Limb (tissue), 2 donors: ENCODE measurements around the gene DBF4B.
A peak's percentile ranks its signal among the peaks of the same experiment; 100 is the strongest.

Experiments
- DNase-seq, 2 donors: peaks; one replicate each; pipeline ENCODE4 v3.0.0-alpha.2; 2016; ENCODE audit errors: extremely low spot score in 2 of 2

The DBF4B gene

DNA sequence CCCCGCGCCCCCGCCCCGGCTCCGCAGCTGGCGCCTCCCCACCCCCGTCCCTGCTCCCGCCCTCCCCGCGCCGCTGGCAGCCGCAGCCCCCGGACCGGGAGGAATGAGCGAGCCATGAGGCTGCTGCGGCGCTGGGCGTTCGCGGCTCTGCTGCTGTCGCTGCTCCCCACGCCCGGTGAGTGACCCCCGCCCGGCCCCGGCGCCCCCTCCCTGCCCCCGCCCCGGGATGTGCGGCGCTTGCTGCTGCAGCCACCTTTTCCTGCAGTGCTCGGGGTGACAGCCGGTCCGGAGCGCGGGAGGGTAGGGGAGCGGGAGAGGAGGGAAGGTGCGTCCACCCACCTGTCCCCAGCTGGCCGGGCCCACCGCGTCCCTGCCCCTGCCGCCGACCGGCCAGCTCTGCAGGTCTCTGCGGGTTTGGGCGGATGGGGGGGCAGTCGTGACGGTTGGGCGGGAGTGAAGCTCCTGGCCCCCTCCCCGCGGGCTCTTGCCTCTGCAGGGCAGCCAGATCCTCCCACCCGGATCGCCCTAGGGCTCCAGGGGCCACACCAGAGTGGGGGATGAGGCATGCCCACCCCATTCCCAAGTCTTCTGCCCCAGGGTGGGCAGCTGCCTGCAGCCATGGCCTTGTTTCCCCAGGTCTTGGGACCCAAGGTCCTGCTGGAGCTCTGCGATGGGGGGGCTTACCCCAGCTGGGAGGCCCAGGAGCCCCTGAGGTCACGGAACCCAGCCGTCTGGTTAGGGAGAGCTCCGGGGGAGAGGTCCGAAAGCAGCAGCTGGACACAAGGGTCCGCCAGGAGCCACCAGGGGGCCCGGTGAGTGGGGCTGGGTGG lies 50.8 kb downstream of the DBF4B start:
- DNase-seq: peak in 1 of 2 donors; percentile 59

DNA sequence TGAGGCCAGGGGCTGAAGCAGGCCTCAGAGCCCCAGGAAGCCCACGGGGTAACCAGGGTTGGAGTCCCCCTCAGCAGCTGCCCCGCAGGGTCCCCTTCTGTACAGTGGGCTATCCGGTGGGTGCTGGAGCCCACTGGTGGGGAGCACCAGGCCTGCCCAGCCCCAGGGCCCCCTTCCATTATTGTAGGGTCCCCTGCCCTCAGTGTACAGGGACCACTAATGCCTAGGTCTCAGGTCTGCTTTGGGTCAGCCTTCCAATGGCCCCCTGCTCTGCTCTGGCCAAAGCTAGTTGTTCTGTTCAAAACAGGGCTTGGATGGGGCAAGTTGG lies 51.4 kb downstream of the DBF4B start:
- no peak for DNase-seq

DNA sequence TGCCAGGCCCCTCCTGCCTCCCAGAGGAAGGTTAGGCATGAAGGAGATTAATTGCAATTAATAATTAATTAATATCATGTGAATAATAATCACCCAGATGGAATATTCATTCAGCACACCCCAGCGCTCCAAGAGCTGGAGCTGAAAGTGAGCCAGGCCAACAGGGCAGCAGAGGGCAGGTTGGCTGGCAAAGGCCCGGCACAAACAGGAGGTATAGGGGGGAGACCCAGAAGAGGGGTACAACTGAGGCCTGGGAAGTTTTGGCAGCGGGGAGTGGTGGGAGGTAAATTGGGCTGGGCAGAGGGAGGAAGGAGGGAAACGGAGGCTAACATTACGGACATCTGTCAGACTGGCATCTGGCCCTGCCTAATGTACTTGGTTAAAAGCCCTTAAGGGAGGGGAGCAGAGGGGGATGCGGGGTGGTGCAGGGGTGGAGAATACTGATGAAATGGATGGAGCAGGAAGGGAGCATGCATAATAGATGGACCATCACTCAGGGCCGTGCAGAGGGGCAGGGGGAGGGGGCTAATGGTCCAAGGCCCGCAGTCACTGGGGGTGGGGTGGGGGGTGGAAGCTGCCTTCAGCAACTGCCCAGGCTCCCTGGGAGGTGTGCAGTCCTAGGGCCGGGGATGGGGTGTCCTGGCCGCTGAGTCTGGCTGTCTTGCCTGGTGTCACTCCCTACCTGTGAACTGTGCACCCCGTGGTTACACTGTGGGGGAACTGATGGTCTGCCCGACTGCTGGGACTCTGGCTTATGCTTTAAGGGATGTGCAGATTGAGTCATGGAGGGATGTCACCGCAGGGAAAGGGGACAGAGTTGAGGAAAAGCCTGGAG lies 52.2 kb downstream of the DBF4B start:
- peak in 1 of 2 donors; percentile 40 for DNase-seq

DNA sequence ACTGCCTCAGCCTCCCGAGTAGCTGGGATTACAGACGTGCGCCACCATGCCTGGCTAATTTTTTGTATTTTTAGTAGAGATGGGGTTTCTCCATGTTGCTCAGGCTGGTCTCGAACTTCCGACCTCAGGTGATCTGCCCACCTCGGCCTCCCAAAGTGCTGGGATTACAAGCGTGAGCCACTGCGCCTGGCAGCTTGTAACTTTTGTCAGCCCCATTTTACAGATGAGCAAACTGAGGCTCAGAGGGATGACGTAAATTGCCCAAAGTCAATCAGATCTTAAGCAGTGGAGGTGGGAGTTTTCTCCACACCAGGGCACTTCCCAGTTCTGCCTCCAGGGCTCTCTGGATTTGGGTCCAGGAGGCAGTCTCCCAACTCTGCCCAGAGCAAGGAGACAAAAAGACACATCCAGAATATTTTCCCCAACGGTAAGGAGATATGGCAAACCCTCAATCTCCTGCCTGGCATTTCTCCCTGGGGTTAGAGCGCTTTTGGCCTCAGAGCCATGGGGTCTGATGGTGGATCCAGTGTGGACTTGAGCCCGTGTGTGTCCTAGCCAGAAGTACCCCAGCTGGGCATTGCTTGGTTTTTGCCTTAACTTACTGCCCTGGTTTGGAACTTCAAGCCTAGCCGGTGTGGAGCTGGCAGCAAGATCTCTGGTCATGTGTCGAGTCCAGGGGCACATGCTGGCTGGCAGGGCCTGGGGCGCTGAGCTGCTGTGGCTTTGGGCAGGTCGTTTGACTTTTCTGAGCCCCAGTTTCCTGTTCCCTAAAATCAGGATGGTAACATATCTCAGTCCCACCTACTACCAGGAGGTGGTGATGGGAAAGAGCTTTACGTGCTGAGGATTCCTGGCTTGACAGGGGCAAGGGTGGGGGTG lies 53.7 kb downstream of the DBF4B start:
- DNase-seq: no peak

DNA sequence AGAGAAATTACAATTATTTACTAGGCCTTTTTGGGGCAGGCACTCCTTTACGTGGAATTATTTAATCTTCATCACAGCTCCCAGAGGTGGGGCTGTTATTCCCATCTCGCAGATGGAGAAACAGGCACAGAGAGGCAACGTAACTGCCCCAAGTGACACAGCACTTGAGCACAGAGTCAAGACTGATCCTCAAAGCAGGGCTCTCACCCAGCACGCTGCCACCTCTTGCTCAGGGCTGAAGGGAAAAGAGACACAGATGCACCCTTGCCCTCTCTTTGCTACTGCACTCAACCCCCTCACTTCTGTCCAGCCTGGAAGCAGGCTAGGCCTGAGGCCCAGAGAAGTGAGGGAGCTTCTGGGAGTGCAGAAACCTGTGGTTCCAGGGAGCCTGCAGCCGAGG lies 54.7 kb downstream of the DBF4B start:
- no peak for DNase-seq

DNA sequence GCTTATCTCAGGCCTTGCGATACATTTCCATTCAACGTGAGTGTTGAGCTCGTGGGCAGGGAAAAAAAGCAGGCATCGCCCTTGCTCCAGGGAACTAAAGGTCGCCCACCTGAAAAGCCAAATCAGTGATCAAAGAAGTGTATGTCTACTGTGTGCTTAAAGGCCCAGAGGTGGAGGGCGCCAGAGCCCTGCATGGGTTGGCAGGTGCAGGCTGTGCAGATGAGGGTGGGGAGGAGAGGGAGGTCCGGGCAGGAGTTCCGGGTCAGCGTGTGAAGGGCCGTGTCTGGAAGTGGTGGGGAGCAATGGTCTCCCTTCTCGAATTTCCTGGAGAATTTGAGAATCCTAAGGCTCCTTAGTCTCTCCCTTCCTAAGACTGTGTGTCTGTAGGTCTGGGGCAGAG lies 57.5 kb downstream of the DBF4B start:
- no peak for DNase-seq

DNA sequence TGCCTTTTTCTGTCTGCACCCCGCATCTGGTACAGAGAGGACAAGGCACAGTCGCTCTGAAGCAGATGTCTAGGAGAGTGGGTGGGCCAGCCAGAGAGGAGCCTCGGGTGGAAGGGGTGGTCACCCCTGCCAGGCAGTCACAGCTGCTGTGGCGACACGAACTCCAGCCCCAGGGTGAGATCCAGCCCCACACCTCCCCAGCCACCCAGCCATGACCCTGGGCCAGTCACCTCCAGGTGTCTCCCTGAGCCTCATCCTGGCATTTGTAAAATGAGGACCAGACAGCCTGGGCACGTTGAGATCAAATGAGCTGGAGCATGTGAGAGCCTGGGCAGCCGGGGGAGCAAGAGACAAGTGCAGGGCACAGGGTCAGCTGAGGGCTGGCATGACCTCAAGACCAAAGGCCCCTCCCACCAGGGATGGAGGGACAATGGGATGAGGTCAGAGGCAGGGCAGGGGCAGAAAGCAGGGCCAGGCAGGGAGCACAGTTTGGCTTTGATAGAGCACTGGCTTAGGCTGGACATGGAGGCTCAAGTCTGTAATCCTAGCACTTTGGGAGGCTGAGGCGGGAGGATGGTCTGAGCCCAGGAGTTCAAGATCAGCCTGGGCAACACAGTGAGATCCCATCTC lies 58.1 kb downstream of the DBF4B start:
- no peak for DNase-seq

DNA sequence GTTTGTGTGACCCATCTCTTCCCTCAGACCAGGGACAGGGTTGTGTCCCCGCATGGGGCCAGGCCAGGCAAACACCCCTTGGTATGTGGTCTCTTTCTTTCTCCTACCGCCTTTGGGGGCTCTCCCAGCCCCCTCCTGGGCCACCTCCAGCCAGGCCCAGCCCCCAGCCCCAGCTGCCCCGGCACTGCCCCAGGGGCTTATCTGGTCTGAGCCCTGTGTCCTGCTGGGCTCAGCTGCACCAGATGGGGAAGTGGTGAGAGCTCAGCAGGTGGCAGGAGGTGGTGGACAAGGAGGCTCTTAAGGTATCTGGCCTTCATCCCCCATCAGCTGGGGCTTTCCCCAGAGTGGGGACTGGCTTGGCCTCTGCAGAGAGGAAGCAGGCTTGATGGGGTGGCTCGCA lies 59.0 kb downstream of the DBF4B start:
- DNase-seq: no peak

DNA sequence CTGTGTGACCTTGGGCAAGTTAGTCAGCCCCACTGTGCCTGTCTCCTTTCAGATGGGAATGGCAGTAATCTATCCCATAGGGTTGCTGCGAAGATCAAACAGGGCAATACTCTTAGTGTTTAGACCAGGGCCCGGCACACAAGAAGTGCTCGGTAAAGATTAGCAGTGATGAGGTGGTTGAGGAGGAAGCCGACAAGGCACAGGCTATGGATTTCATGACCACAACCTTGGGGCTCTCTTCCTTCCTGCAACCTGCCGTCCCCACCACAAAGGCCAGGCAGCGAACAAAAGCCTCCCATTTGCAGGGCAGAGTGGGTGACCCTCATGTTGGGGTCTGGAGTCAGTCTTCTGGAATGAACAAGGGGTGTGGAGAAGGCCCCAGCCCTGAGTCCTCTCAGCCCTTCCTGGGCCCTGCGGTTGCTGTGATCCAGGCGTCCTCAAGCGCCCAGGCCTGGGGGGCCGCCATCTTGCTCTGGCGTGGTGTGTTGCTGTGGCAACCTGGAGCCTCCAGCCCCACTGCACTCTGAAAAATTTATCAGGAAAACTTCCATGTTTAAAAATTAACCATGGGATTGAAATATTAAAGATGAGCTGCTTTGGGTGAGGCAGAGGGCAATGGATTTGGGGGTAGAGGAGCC lies 60.2 kb downstream of the DBF4B start:
- no peak for DNase-seq

DNA sequence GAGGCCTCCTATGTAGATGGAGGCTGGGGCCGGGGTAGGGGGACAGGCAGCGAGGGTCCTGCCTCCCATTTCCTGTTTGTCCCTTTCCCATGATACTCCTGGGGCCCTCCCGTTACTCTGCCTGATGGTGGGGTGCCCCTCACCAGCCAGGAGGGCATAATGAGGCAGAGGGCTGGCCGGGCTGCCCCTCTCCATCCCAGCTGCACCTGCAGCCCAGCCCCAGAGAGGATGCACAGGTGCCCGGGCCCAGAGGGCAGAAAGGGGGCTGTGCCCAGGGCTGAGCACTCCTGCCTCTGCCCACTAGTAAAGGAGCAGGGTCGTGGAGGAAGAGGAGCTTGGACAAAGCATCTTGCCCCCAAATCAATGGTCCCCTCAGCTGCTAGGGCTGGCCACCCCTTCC lies 60.8 kb downstream of the DBF4B start:
- no peak for DNase-seq

DNA sequence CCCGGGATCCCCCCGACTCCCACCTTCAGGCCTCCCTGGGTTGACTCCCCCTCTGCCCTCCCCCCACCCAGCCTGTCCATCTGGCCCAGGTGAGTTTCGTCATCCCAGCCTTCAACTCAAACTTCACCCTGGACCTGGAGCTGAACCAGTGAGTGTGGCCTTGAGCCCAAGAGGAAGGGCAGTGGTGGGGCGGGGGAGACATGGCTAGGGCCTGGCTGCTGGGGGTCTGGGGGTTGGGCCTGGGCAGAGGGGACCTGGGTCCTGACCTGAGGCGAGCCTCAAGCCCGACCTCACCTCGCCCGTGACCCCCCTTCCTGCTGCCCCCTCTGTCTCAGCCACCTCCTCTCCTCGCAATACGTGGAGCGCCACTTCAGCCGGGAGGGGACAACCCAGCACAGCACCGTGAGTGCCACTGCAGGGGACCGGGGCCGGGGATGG lies 61.2 kb downstream of the DBF4B start:
- DNase-seq: no peak

DNA sequence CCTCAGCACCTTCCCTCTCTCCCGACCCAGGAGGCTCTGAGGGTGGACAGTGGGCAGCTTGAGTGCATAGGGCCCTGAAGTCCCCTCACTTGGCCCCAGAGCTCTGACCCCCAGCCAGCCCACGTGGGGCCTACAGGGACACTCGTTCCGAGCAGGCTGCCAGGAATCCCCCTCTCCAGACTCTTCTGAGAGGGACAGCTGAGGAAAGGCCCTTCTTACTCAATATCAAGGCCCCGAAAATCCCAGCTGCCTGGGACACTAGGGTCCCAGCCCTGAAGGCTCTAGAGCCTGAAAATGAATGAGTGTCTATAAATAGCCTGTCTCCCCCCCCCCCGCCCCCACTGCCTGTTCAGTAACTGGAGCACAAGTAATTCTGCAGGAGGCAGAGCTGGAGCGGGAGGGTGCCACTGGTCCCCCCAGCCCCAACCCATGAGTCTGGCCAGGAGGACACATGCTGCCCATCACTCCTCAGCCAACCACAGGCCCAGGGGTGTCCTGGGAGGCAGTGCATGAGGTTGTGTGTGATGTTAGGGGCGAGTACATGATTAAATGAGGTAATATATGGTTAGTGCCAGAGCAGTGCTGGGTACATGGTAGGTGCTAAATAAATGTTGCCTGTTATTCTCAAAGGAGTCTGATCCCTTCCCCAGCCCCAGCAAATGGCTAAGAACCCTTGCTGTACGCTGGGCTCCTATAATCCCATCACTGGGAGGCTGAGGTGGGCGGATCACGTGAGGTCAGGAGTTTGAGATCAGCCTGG lies 61.9 kb downstream of the DBF4B start:
- DNase-seq: peak in 1 of 2 donors; percentile 36

DNA sequence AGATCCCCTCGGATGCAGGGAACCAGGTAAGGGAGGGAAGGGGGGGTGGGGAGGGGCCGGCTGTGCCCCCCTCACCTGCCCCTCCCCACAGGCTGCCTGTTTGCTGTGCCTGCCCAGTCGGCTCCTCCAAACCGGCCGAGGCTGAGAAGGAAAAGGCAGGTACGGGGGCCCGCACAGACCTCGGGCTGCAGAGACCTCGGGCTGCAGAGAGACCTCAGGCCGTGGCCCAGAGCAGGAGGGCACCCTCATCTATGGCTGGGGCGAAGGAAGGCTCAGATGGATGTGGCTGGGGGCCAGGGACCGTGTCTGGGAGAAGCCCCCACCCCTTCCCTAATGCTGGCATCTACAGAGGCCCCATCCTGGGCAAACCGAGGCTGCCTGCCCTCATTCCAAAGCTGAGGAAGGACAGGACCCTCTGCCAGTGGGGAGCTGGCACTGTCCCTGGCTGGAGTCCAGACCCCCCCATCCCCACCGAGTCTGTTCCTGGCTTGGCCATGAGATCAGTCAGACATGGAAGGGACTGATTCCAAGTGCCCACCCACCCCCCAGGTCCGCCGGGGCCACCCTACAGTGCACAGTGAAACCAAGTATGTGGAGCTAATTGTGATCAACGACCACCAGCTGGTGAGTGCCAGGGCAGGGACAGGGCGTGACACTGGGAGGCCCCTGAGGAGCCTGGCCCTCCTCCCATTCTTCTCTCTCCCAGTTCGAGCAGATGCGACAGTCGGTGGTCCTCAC lies 64.0 kb downstream of the DBF4B start:
- peak in 1 of 2 donors; percentile 40 for DNase-seq

DNA sequence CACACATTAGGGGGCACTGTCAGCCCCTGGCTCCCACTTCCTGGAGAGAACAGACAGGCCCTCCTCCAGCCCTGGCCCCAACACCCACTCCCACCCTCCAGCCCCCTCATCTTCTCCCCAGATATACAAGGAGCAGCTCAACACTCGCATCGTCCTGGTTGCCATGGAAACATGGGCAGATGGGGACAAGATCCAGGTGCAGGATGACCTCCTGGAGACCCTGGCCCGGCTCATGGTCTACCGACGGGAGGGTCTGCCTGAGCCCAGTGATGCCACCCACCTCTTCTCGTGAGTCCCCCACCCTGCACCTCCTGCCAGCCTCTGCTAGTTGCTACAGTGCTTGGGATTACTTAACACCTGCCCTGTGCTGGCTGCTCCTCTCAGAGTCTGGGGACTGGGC lies 64.7 kb downstream of the DBF4B start:
- no peak for DNase-seq

DNA sequence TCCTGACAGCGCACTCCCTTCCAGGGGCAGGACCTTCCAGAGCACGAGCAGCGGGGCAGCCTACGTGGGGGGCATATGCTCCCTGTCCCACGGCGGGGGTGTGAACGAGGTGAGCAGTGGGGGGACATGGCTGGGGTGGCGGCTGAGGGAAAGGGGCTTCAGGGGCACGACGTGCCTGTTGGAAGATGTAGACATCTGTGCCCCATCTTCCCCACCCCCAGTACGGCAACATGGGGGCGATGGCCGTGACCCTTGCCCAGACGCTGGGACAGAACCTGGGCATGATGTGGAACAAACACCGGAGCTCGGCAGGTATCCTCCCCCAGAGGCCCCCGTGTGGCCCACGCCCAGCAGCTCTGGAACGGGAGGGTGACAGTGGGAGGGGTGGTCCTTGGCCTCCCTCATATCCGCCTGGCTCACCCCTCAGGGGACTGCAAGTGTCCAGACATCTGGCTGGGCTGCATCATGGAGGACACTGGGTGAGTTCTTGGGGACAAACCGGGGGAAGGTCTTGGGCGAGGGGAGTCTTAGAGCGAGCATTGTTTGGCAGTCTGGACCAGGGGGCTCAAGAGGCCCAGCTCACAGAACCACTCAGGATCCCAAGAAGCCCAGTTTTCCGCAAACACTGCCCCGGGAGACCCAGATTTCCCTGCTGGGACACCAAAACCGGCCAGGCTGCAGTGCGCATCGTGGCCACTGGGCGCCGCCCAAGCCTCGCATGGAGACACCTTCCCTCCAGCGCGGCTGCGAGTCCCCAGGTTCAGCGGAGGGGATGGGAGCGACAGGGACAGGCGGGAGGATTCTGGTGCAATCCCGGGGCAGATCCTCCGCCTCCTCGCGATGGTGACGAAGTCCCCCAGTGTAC lies 66.0 kb downstream of the DBF4B start:
- peak; percentile 81 to 93 for DNase-seq

DNA sequence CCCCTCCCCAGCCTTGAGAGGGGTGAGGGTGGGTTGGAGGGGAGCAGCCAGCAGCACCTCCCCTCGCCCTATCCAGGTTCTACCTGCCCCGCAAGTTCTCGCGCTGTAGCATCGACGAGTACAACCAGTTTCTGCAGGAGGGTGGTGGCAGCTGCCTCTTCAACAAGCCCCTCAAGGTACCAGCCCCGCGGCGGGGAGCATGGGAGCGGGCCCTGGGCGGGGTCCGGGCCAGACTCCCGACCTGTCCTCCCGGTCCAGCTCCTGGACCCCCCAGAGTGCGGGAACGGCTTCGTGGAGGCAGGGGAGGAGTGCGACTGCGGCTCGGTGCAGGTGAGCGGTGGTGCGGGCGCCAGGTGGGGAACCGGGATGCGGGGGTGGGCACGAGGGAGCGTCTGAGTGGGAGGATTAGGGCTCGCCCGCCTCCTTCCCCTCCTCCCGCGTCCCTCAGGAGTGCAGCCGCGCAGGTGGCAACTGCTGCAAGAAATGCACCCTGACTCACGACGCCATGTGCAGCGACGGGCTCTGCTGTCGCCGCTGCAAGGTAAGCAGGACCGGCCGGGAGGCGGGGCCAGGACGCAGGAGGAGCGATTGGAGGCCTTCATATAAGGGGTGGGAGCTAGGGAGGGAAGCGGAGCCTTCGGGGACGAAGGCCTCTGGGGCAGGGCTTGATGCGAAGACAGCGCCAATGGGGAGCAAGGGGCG lies 66.8 kb downstream of the DBF4B start:
- DNase-seq: peak in 1 of 2 donors; percentile 95

DNA sequence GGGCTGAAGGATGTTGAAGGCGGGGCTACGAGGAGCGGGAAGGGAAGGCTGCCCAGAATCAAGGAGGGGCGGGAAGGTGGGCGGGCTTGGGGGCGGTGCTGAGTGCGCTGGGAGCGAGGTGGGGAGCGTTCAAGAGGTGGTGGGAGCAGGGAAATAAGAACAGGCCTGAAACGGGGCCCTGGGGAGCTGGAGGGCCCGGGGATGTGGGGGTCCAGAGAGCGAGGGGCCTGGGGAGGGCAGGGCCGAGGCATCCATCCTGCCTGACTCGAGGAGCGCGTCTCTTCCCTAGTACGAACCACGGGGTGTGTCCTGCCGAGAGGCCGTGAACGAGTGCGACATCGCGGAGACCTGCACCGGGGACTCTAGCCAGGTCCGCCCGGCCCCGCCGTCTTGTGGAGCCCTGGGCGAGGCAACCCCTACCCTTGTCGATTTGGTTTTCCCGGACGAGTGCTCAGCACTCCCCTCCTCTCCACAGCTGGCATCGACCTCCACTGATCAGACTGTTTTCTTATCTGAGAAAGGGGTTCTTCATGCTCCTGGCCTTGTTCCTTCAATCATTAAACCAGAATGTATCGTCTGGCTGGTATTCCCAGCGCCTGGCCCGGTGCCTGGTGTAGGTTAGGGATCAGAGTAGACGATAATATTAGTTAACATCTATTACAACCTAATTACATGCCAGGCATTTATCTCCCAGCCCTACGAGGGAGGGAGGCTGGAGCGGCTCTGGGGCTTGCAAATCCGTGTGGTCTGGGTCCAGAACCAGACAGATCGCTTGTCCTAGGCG lies 67.6 kb downstream of the DBF4B start:
- peak in 1 of 2 donors; percentile 98 for DNase-seq
